Right lobe of liver (tissue), 6 donors: Measurements from ENCODE around the gene FYN. TPM values are rescaled to one million over a fixed set of nuclear protein-coding genes. Genes with fewer than 3 reads are reported as not detected.
A peak's percentile ranks its signal among the peaks of the same experiment; 100 is the strongest.

ENCODE experiments used
- ATAC-seq, 4 donors: fragments of 200-7000 bp; cut with Tn5 transposase; one replicate each; pipeline ENCODE4 v1.9.1; 2020; ENCODE audit warnings: mild to moderate bottlenecking in 4 of 4, moderate library complexity in 4 of 4
- DNase-seq, 3 donors: peaks; one replicate each; pipeline ENCODE4 v3.0.0-alpha.2; 2020
- H3K27ac ChIP-seq, 3 donors: fragments of 200-600 bp; one replicate each; pipeline ENCODE4 v1.8.0; 2022
- H3K27me3 ChIP-seq, 2 donors: fragments of 200-600 bp; one replicate each; pipeline ENCODE4 v1.8.0; 2022
- H3K36me3 ChIP-seq, 4 donors: fragments of 200-600 bp; sonication (generic) in 1 of 4; one replicate each; pipeline versions ENCODE4 v1.5.1 to v1.8.0; 2017 to 2022; ENCODE audit warnings: control low read depth in 1 of 4
- H3K4me1 ChIP-seq, 4 donors: fragments of 200-600 bp; sonication (generic) in 1 of 4; one replicate each; pipeline versions ENCODE4 v1.5.1 to v1.8.0; 2017 to 2022; ENCODE audit warnings: control low read depth in 1 of 4
- H3K4me3 ChIP-seq, 3 donors: fragments of 200-600 bp; one replicate each; pipeline ENCODE4 v1.8.0; 2022
- H3K9me3 ChIP-seq, 4 donors: fragments of 200-600 bp; sonication (generic) in 1 of 4; one replicate each; pipeline versions ENCODE4 v1.5.1 to v1.8.0; 2017 to 2022; ENCODE audit warnings: control low read depth in 1 of 4
- CTCF ChIP-seq, 4 donors: fragments of 200-600 bp in 3 of 4; fragments of 450-650 bp in 1 of 4; IDR thresholded peaks; one replicate each; pipeline versions ENCODE4 v1.5.1 to v1.8.0; 2016 to 2022; ENCODE audit warnings: antibody characterized with exemption in 4 of 4, mild to moderate bottlenecking in 2 of 4
- POLR2A ChIP-seq: fragments of 450-650 bp; IDR thresholded peaks from one replicate; pipeline ENCODE4 v1.6.1; 2017; ENCODE audit warnings: antibody characterized with exemption, mild to moderate bottlenecking
- WGBS: methylation state at CpG from one replicate; pipeline ENCODE4 v1.1.6; 2018; ENCODE audit warnings: low coverage, low lambda C conversion rate; ENCODE audit not compliant: insufficient coverage; ENCODE audit errors: missing lambda C conversion rate; 5-methylcytosine and 5-hydroxymethylcytosine counted together
- intact Hi-C, 2 donors: fragments of 100-400 bp; cut with DNase I; formaldehyde crosslinking; loops; one replicate each; pipeline versions ENCODE4 v1.11.2 to v1.14.1; 2022
- total RNA-seq, 6 experiments: library from RNA; depleted of rRNA in 2 of 6; stranded (reverse); fragments of >200 nt in 2 of 6; fragmentation: NEBNext Ultra II Directional in 3 of 6; extraction: Animal tissue kit (Norgen Biotek cat#: 25700) in 3 of 6; gene quantifications; one replicate each; pipeline versions ENCODE4 v1.1.0 to v1.2.4, GENCODE V29; 2016 to 2023
- donor health status: DM: no; HTN: yes; CAD: no.
- donor health status: DM: no; HTN: no; CAD: no.
- donor health status: DM: no; HTN: no; CAD: no.
- donor health status: DM: no; HTN: yes; CAD: no.
- donor health status: DM: no; HTN: yes; CAD: no.

FYN gene
- total RNA-seq, 6 experiments from 2014 or later, result 16.8 to 33.7 (median 23.5) TPM

GRCh38 chr6:111738631-111739030, 134.6 kb downstream of the FYN start:
- Histone ChIP-seq H3K27me3 (no peaks in the 10 kb centered on the region), H3K4me3 (no peak overlapping the region), H3K9me3 (no peaks in the 10 kb centered on the region), H3K4me1 (peaks cover 0 to 7% (median 0%) of the 10 kb centered on the region in 4 donors), H3K27ac (no peak overlapping the region), H3K36me3 (no peaks in the 10 kb centered on the region)
- no peak for TF ChIP-seq POLR2A
- no peak for TF ChIP-seq CTCF (IDR thresholded peaks at IDR 0.05)
- ATAC-seq (no peak), DNase-seq (no peak)
- intact Hi-C loops, result no loop called here
- WGBS, result 73% methylated on average over 2 of the region's 2 CpGs

DNA sequence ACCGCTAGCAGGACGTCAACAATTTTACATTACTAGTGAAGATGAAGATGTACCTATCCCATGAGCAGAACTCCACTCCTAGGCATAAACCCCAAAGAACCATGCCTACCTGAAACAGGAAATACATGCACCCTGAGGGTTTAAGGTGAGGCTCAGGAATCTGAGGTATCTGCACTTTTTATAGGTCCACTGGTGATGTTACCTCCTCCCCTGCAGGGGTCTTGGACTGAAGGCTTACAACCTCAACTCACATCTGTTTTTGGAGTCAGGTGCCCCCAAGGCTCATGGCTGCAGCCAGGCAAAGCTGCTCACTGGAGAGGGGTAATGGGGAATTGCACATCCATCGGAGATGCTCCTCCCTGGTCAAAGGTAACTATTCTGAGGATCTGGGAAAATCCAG, 135.1 kb downstream of the FYN start:
- no peaks in the 10 kb centered on the region for H3K36me3 ChIP-seq
- no peak overlapping the region for H3K27ac ChIP-seq
- no peak for TF ChIP-seq CTCF (IDR thresholded peaks at IDR 0.05)
- TF ChIP-seq POLR2A, result no peak
- H3K27me3 ChIP-seq, result no peaks in the 10 kb centered on the region
- H3K4me1 ChIP-seq, result peaks cover 0 to 7% (median 0%) of the 10 kb centered on the region in 4 donors
- 89% methylated on average over 2 of the region's 3 CpGs for WGBS
- intact Hi-C loops, result no loop called here
- no peak overlapping the region for H3K4me3 ChIP-seq
- no peaks in the 10 kb centered on the region for H3K9me3 ChIP-seq
- no peak for DNase-seq
- no peak for ATAC-seq

DNA sequence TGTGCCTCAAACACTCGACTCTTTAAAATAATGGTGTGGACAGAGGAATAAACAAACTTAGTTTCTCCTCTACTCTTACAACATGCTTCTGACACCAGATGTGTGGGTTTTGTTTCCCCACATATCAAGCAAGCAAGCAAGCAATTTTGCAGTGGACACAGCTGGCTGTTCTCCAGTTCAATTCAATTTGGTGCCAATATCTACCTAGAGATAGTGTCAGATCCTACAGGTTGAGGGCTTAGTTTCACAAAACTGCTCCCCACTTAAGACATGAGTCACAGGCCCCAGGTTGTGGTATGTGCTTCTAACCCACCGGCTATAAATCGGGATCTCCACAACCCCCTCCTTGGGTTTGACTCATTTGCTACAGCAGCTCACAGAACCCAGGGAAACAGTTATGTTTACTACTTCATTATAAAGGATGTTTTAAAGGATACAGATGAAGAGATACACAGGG, 136.2 kb downstream of the FYN start:
- ATAC-seq (peak in 1 of 4 donors; percentile 13), DNase-seq (no peak)
- Histone ChIP-seq H3K4me3 (no peak overlapping the region), H3K4me1 (peaks cover 0 to 7% (median 0%) of the 10 kb centered on the region in 4 donors), H3K27ac (no peak overlapping the region), H3K27me3 (no peaks in the 10 kb centered on the region), H3K36me3 (no peaks in the 10 kb centered on the region), H3K9me3 (no peaks in the 10 kb centered on the region)
- WGBS, result 29% methylated on average over 1 of the region's 3 CpGs
- no peak for TF ChIP-seq CTCF (IDR thresholded peaks at IDR 0.05)
- TF ChIP-seq POLR2A, result no peak
- intact Hi-C loops, result no loop called here

DNA sequence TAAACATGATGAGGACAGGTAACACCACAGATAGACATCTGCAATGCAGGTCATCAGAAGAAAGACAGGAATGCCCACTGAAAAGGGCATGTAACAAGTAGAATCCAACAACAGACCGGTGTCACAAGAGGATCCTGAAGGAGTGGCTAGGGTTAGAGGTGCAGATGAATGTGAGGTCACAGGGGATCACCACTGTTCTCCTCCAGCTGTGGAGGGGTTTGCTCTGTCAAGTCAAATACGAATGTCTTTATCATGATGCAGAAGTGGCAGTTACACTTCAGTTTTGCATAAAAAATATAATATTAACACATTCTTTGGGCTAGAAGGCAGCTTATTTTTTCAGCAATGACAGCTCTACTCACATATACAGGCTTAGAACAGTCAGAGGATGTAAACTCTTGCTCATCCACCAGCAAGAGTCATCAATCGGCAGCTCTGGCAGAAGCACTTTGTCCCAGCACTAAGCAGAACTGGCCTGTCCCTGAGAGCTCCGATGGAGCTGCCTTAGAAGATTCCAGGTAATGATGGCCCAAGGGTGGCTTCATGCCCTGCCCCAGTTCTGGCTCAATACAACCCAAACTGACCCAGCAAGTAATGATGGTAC, 137.1 kb downstream of the FYN start:
- WGBS, result 79% methylated on average over 2 of the region's 4 CpGs
- intact Hi-C loops, result no loop called here
- no peaks in the 10 kb centered on the region for H3K9me3 ChIP-seq

More for the DNA sequence above, 137.1 kb downstream of the FYN start:
- TF ChIP-seq POLR2A (no peak), CTCF (IDR thresholded peaks at IDR 0.05) (no peak)
- DNase-seq, result no peak
- H3K27ac ChIP-seq, result no peak overlapping the region
- H3K27me3 ChIP-seq, result no peaks in the 10 kb centered on the region
- H3K4me3 ChIP-seq, result no peak overlapping the region
- peaks cover 0 to 7% (median 0%) of the 10 kb centered on the region in 4 donors for H3K4me1 ChIP-seq
- ATAC-seq, result no peak
- H3K36me3 ChIP-seq, result no peaks in the 10 kb centered on the region
